HEK293 (cell line): ENCODE results near the gene SOX30.

Experiments used
- SP2 ChIP-seq: fragments of 450-650 bp; formaldehyde crosslinking; IDR thresholded peaks from 2 replicates; pipeline ENCODE4 v1.5.1; 2016; ENCODE audit warnings: missing biosample characterization, missing genetic modification characterization
- YY1 ChIP-seq: fragments of 450-650 bp; formaldehyde crosslinking; IDR thresholded peaks from 2 replicates; pipeline ENCODE4 v1.5.1; 2018; ENCODE audit warnings: missing biosample characterization, missing genetic modification characterization
- ZNF140 ChIP-seq: fragments of 450-650 bp; formaldehyde crosslinking; IDR thresholded peaks from 2 replicates; pipeline ENCODE4 v1.5.1; 2016; ENCODE audit warnings: missing biosample characterization, missing genetic modification characterization
- ZNF747 ChIP-seq: fragments of 450-650 bp; formaldehyde crosslinking; IDR thresholded peaks from 2 replicates; pipeline ENCODE4 v1.5.1; 2016; ENCODE audit warnings: missing biosample characterization, missing genetic modification characterization
- TF ChIP-seq, protein P1 (sequence below): fragments of 450-650 bp; formaldehyde crosslinking; IDR thresholded peaks from 2 replicates; pipeline ENCODE4 v1.5.1; 2016; ENCODE audit warnings: missing biosample characterization, missing genetic modification characterization, low read depth
- TF ChIP-seq, protein P2 (sequence below): IDR thresholded peaks from 2 replicates; pipeline ENCODE4 v1.6.1; 2011; ENCODE audit warnings: mild to moderate bottlenecking, low read depth, low read length, borderline replicate concordance
- TF ChIP-seq, protein P3 (sequence below): fragments of 450-650 bp; formaldehyde crosslinking; IDR thresholded peaks from 2 replicates; pipeline ENCODE4 v1.5.1; 2016; ENCODE audit warnings: missing biosample characterization, missing genetic modification characterization
- TF ChIP-seq, protein P4 (sequence below): fragments of 450-650 bp; formaldehyde crosslinking; IDR thresholded peaks from 2 replicates; pipeline ENCODE4 v1.5.1; 2016; ENCODE audit warnings: missing biosample characterization, missing genetic modification characterization
- TF ChIP-seq, protein P5 (sequence below): fragments of 450-650 bp; formaldehyde crosslinking; IDR thresholded peaks from 2 replicates; pipeline ENCODE4 v1.5.1; 2016; ENCODE audit warnings: missing biosample characterization, missing genetic modification characterization
- TF ChIP-seq, protein P6 (sequence below): fragments of 450-650 bp; formaldehyde crosslinking; conservative IDR thresholded peaks from 2 replicates; pipeline ENCODE4 v1.5.1; 2016; ENCODE audit warnings: low read depth, missing biosample characterization, missing genetic modification characterization

DNA sequence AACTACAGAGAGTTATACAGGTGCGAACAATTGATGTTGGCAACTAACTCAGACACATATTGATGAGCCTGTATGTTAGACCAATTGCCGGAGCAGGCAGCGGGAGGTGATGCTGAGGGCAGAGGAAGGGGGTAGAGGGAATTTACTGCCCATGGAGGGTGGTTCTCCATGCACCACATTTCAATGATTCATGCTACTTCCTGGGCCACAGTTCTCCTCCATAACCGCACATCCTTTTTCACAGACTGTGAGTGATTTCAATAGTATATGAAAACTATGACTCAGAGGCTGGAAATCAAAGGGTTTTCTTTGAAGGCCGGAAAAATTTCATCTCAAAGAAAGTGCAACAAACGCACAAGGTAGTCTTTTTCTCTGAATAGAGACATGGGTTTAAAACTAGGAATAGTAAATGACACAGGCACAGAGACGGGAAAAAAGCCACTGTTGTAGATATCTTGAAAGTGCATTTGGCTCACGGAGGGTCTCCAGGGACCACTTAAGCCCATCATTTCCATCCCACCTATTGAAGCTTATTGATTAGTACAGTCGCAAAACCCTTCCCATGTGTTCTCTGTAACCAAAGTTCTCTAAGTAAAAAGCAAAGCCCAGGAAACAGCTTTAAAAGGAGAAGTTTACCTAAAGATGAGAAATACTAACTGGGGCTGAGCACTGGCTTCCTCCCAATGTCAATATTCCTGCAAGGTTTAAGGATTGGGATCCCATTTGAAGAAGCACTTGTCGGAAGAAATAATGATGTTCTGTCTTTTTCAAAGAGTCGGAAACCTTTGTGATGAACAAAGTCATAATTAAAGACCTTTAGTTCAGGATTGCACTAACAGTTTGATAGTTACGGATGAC, 48.7 kb downstream of the SOX30 start:
- TF ChIP-seq, protein P1, sequence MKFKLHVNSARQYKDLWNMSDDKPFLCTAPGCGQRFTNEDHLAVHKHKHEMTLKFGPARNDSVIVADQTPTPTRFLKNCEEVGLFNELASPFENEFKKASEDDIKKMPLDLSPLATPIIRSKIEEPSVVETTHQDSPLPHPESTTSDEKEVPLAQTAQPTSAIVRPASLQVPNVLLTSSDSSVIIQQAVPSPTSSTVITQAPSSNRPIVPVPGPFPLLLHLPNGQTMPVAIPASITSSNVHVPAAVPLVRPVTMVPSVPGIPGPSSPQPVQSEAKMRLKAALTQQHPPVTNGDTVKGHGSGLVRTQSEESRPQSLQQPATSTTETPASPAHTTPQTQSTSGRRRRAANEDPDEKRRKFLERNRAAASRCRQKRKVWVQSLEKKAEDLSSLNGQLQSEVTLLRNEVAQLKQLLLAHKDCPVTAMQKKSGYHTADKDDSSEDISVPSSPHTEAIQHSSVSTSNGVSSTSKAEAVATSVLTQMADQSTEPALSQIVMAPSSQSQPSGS, result no peak
- TF ChIP-seq ZNF747 (tag by site-specific recombination) (no peak), YY1 (tag by site-specific recombination) (no peak), ZNF140 (no peak), SP2 (no peak)
- TF ChIP-seq, protein P2, sequence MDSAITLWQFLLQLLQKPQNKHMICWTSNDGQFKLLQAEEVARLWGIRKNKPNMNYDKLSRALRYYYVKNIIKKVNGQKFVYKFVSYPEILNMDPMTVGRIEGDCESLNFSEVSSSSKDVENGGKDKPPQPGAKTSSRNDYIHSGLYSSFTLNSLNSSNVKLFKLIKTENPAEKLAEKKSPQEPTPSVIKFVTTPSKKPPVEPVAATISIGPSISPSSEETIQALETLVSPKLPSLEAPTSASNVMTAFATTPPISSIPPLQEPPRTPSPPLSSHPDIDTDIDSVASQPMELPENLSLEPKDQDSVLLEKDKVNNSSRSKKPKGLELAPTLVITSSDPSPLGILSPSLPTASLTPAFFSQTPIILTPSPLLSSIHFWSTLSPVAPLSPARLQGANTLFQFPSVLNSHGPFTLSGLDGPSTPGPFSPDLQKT, result no peak
- TF ChIP-seq, protein P3, sequence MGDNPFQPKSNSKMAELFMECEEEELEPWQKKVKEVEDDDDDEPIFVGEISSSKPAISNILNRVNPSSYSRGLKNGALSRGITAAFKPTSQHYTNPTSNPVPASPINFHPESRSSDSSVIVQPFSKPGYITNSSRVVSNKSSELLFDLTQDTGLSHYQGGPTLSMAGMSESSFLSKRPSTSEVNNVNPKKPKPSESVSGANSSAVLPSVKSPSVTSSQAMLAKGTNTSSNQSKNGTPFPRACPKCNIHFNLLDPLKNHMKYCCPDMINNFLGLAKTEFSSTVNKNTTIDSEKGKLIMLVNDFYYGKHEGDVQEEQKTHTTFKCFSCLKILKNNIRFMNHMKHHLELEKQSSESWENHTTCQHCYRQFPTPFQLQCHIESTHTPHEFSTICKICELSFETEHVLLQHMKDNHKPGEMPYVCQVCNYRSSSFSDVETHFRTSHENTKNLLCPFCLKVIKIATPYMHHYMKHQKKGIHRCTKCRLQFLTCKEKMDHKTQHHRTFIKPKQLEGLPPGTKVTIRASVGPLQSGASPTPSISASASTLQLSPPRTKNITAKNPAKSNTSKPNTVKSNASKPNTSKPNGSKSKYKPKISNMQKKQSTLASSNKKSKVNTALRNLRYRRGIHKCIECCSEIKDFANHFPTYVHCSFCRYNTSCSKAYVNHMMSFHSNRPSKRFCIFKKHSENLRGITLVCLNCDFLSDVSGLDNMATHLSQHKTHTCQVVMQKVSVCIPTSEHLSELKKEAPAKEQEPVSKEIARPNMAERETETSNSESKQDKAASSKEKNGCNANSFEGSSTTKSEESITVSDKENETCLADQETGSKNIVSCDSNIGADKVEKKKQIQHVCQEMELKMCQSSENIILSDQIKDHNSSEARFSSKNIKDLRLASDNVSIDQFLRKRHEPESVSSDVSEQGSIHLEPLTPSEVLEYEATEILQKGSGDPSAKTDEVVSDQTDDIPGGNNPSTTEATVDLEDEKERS, result no peak
- TF ChIP-seq, protein P4, sequence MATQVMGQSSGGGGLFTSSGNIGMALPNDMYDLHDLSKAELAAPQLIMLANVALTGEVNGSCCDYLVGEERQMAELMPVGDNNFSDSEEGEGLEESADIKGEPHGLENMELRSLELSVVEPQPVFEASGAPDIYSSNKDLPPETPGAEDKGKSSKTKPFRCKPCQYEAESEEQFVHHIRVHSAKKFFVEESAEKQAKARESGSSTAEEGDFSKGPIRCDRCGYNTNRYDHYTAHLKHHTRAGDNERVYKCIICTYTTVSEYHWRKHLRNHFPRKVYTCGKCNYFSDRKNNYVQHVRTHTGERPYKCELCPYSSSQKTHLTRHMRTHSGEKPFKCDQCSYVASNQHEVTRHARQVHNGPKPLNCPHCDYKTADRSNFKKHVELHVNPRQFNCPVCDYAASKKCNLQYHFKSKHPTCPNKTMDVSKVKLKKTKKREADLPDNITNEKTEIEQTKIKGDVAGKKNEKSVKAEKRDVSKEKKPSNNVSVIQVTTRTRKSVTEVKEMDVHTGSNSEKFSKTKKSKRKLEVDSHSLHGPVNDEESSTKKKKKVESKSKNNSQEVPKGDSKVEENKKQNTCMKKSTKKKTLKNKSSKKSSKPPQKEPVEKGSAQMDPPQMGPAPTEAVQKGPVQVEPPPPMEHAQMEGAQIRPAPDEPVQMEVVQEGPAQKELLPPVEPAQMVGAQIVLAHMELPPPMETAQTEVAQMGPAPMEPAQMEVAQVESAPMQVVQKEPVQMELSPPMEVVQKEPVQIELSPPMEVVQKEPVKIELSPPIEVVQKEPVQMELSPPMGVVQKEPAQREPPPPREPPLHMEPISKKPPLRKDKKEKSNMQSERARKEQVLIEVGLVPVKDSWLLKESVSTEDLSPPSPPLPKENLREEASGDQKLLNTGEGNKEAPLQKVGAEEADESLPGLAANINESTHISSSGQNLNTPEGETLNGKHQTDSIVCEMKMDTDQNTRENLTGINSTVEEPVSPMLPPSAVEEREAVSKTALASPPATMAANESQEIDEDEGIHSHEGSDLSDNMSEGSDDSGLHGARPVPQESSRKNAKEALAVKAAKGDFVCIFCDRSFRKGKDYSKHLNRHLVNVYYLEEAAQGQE (tag by site-specific recombination), result no peak
- TF ChIP-seq, protein P5, sequence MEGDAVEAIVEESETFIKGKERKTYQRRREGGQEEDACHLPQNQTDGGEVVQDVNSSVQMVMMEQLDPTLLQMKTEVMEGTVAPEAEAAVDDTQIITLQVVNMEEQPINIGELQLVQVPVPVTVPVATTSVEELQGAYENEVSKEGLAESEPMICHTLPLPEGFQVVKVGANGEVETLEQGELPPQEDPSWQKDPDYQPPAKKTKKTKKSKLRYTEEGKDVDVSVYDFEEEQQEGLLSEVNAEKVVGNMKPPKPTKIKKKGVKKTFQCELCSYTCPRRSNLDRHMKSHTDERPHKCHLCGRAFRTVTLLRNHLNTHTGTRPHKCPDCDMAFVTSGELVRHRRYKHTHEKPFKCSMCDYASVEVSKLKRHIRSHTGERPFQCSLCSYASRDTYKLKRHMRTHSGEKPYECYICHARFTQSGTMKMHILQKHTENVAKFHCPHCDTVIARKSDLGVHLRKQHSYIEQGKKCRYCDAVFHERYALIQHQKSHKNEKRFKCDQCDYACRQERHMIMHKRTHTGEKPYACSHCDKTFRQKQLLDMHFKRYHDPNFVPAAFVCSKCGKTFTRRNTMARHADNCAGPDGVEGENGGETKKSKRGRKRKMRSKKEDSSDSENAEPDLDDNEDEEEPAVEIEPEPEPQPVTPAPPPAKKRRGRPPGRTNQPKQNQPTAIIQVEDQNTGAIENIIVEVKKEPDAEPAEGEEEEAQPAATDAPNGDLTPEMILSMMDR (tag by site-specific recombination), result no peak
- TF ChIP-seq, protein P6, sequence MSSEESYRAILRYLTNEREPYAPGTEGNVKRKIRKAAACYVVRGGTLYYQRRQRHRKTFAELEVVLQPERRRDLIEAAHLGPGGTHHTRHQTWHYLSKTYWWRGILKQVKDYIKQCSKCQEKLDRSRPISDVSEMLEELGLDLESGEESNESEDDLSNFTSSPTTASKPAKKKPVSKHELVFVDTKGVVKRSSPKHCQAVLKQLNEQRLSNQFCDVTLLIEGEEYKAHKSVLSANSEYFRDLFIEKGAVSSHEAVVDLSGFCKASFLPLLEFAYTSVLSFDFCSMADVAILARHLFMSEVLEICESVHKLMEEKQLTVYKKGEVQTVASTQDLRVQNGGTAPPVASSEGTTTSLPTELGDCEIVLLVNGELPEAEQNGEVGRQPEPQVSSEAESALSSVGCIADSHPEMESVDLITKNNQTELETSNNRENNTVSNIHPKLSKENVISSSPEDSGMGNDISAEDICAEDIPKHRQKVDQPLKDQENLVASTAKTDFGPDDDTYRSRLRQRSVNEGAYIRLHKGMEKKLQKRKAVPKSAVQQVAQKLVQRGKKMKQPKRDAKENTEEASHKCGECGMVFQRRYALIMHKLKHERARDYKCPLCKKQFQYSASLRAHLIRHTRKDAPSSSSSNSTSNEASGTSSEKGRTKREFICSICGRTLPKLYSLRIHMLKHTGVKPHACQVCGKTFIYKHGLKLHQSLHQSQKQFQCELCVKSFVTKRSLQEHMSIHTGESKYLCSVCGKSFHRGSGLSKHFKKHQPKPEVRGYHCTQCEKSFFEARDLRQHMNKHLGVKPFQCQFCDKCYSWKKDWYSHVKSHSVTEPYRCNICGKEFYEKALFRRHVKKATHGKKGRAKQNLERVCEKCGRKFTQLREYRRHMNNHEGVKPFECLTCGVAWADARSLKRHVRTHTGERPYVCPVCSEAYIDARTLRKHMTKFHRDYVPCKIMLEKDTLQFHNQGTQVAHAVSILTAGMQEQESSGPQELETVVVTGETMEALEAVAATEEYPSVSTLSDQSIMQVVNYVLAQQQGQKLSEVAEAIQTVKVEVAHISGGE (tag by site-specific recombination), result no peak
